PFSK-1 (cell line): ENCODE measurements around the gene KRTAP10-3.

Source experiments
- POLR2AphosphoS5 ChIP-seq: IDR thresholded peaks from 2 replicates; pipeline ENCODE4 v1.6.1; 2012; ENCODE audit warnings: low read depth, mild to moderate bottlenecking, control low read depth, low read length, moderate library complexity
- REST ChIP-seq, 2 experiments: IDR thresholded peaks; 2 replicates each; pipeline versions ENCODE4 v1.6.1 to v1.8.0; 2011 to 2012; ENCODE audit warnings: low read depth in 2 of 2, low read length in 2 of 2, control low read depth in 1 of 2, inconsistent platforms in 1 of 2, mild to moderate bottlenecking in 1 of 2, moderate library complexity in 1 of 2; ENCODE audit not compliant: insufficient read depth in 1 of 2

GRCh38 chr21:44585892-44586291 lies 27.3 kb upstream of the KRTAP10-3 start:
- TF ChIP-seq POLR2AphosphoS5, result no peak
- TF ChIP-seq REST (IDR thresholded peaks at IDR 0.05; ENCODE audit: insufficient read depth in 1 of 2, low read depth in 2 of 2, low read length in 2 of 2), result no peak
